ENCODE measurements around the gene SLC9A9. TPM values are rescaled to one million over a fixed set of nuclear protein-coding genes. Genes with fewer than 3 reads are reported as not detected.

SLC9A9 gene
- total and polyA plus RNA-seq, 2 of the 8 experiments (the other 6 are each of a cell fraction or from before 2014, with no cell fraction given): 0.48 to 1.1 TPM

DNA sequence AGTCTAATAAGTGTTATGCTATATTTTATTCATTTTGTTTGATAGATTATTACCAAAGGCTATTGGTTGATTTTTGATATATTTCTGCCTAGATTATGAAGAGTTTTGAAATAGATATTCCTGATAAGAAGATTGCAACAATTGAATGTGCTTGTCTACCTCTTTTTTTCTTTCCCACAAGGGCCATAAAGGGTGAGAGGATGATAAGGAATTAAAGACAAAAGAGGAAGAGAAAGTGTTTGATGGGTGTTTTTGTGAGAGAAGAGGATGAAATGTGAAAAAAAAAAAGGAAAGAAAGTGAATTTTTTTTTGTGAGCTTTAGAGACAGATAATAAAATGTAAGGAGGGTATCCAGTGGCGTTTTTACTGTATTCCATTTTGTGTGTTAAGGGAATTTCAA, 484.3 kb downstream of the SLC9A9 start (continued):
- TF ChIP-seq CHD7 (IDR thresholded peaks at IDR 0.05; ENCODE audit: insufficient replicate concordance, low read length): no peak
- TF ChIP-seq, protein P1, sequence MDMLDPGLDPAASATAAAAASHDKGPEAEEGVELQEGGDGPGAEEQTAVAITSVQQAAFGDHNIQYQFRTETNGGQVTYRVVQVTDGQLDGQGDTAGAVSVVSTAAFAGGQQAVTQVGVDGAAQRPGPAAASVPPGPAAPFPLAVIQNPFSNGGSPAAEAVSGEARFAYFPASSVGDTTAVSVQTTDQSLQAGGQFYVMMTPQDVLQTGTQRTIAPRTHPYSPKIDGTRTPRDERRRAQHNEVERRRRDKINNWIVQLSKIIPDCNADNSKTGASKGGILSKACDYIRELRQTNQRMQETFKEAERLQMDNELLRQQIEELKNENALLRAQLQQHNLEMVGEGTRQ (IDR thresholded peaks at IDR 0.05; ENCODE audit: low read length): no peak
- TF ChIP-seq TEAD4 (IDR thresholded peaks at IDR 0.05; ENCODE audit: low read depth, low read length): no peak
- no peak for TF ChIP-seq GABPA (IDR thresholded peaks at IDR 0.05; ENCODE audit: borderline replicate concordance, insufficient read depth, low read length)
- no peak for TF ChIP-seq E2F6 (IDR thresholded peaks at IDR 0.05)
- TF ChIP-seq JUND (IDR thresholded peaks at IDR 0.05; ENCODE audit: low read length): no peak
- TF ChIP-seq SP2 (IDR thresholded peaks at IDR 0.05; ENCODE audit: low read length): no peak
- TF ChIP-seq KDM5A (IDR thresholded peaks at IDR 0.05; ENCODE audit: low read length): no peak
- TF ChIP-seq EP300 (IDR thresholded peaks at IDR 0.05; ENCODE audit: borderline replicate concordance in 1 of 2, low read depth in 2 of 2, low read length in 2 of 2): no peak
